HL-60/S4 treated with phorbol 12-myristate 13-acetate at 8.2 ng/mL for 4 days and 3 days (cell line): ENCODE results near the gene GPR34.
"Not testable (repeated sequence)": the region's sequence is repeated elsewhere in the genome, so short reads cannot be mapped to it uniquely, and the experiment has no call there.

Experiments
- in situ Hi-C: fragments of 300-500 bp; cut with MboI; formaldehyde crosslinking; loops from 2 replicates; pipeline ENCODE4 v1.15.0; 2022; ENCODE audit warnings: low sequenced_read_pairs

Gene GPR34

GRCh38 chrX:41693024-41693423 is 4.3 kb downstream of the GPR34 start:
- in situ Hi-C loops, result no loop called here

DNA sequence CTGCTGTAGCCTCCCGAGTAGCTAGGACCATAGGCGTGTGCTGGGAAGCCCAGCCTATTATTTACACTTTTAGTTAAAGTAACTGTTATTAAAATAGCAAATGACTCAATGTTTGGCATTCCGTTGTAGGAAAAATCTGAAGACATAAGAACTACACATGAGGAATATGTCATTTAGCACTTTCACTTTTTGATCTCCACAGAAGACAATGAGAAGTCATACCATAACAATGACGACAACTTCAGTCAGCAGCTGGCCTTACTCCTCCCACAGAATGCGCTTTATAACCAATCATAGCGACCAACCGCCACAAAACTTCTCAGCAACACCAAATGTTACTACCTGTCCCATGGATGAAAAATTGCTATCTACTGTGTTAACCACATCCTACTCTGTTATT is 6.7 kb downstream of the GPR34 start:
- in situ Hi-C loops, result no loop called here

GRCh38 chrX:41703574-41704029 is 14.8 kb downstream of the GPR34 start:
- in situ Hi-C loops, result no loop called here

DNA sequence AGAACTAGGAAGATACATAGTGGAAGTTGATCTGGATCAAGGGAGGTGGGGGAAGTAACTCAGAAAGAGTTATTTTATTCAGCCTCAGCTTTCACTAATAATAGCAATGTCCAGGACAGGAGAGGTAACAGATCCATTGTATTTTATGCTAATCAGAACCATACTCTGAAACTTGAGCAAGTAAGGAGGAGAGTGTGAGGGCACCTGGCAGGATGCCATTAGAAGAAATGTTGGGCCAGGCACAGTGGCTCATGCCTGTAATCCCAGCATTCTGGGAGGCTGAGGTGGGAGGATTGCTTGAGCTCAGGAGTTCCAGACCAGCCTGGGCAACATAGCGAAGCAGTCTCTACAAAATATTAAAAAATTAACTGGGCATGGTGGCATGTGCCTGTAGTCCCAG is 16.3 kb downstream of the GPR34 start:
- in situ Hi-C loops, result no loop called here

GRCh38 chrX:41705680-41706374 is 17.1 kb downstream of the GPR34 start:
- in situ Hi-C loops, result no loop called here

- in situ Hi-C loops, result no loop called here
Measured at GRCh38 chrX:41707218-41707617, 18.4 kb downstream of the GPR34 start.

- in situ Hi-C loops, result no loop called here
Measured at GRCh38 chrX:41708486-41708885, 19.7 kb downstream of the GPR34 start.

GRCh38 chrX:41711021-41711667 is 22.4 kb downstream of the GPR34 start:
- in situ Hi-C loops, result no loop called here

- in situ Hi-C loops, result no loop called here
Measured at GRCh38 chrX:41716222-41716621, 27.4 kb downstream of the GPR34 start.

- in situ Hi-C loops, result no loop called here
Measured at GRCh38 chrX:41716767-41717473, 28.1 kb downstream of the GPR34 start.

GRCh38 chrX:41718481-41719235 is 29.9 kb downstream of the GPR34 start:
- in situ Hi-C loops, result no loop called here

- in situ Hi-C loops, result not testable (repeated sequence)
Measured at GRCh38 chrX:41719610-41720009, 30.8 kb downstream of the GPR34 start.

GRCh38 chrX:41720125-41720779 is 31.5 kb downstream of the GPR34 start:
- in situ Hi-C loops, result no loop called here

- in situ Hi-C loops, result no loop called here
Measured at GRCh38 chrX:41721590-41721989, 32.8 kb downstream of the GPR34 start.

GRCh38 chrX:41722214-41722613 is 33.4 kb downstream of the GPR34 start:
- in situ Hi-C loops, result no loop called here

DNA sequence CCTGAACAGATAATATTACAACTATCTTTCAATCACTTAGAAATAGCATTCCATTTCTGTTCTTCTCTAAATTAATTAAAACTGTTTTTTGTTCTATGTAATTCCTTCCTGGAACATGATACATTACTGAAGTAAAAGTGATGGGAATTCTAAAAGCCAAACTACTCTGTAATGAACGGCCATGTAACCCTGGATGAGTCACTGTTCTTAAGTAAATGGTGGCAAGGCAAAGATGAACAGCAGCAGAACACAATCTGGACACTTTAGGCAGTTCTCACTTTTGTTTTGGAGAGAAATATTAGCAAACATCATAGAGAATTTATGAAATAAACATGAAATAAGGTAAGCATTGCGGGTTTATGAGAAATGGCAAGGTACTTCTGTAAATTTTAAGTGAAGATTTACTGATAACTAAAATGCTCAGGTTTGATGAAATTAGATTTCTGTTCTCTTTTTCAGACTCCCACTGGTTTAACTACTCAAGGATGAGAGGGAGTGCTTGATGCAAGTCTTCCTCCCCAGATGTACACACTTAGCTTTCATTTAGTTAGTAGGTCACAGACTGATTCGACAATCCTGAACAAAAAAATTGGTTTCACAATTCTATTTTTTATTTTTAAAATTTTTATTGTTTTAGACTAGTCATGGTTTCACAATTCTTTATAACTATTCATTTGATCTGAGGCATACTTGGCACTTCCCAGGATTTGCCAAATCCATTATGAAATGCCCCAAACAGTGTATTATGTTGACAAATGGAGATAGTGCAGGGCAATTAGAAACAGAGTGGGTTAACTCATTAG is 34.2 kb downstream of the GPR34 start:
- in situ Hi-C loops, result no loop called here

DNA sequence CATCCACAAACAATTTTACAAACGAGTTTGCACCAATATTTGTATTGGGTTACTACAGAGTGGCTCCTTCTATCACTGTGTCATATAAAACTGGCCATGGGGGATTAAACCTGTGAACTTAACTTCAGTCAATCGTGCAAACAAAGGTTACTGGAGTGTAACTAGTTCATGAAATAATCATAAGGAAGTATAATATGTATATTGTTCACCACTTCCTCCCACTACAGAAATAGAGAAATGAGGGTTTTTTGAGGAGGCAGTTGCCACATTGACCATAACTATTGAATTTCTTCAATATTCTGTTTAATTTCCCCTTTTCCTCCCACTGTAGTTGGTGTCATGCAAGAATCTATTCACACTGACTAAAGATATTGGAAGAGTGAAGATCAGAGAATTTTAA is 35.1 kb downstream of the GPR34 start, which contains the start of gene GPR82:
GPR82 (plus strand) TSS at position 356 of the 400 bp plus-strand sequence. CDS start 2,846 bp downstream, outside the sequence.
- in situ Hi-C loops, result no loop called here

- in situ Hi-C loops, result loop anchor here (25.0 kb wide), 1 partner anchor 166 kb away; no protein-coding TSS in a partner anchor
Measured at GRCh38 chrX:41728125-41728524, 39.4 kb downstream of the GPR34 start.

- in situ Hi-C loops, result loop anchor here (25.0 kb wide), 1 partner anchor 168 kb away; no protein-coding TSS in a partner anchor
Measured at GRCh38 chrX:41730081-41730480, 41.3 kb downstream of the GPR34 start.
